Endothelial cell of umbilical vein (primary cell): Measurements from ENCODE around the gene SLC14A1.

Experiments used
- EZH2 ChIP-seq: IDR thresholded peaks from 2 replicates; pipeline ENCODE4 v1.6.1; 2012; ENCODE audit warnings: borderline replicate concordance, low read depth, mild to moderate bottlenecking, moderate library complexity, low read length, inconsistent platforms; ENCODE audit not compliant: severe bottlenecking
- FOS ChIP-seq: IDR thresholded peaks from 2 replicates; pipeline ENCODE4 v1.6.1; 2011; ENCODE audit warnings: mild to moderate bottlenecking, low read length, moderate library complexity, borderline replicate concordance; ENCODE audit not compliant: insufficient read depth
- GATA2 ChIP-seq: IDR thresholded peaks from 2 replicates; pipeline ENCODE4 v1.7.0; 2011; ENCODE audit warnings: low read depth, mild to moderate bottlenecking, moderate library complexity, mixed read lengths, low read length; ENCODE audit not compliant: insufficient read length, insufficient read depth
- POLR2A ChIP-seq: IDR thresholded peaks from 2 replicates; pipeline ENCODE4 v1.6.1; 2012; ENCODE audit warnings: low read depth, mild to moderate bottlenecking, control low read depth, low read length
- POLR2AphosphoS5 ChIP-seq: IDR thresholded peaks from 2 replicates; pipeline ENCODE4 v1.6.1; 2012; ENCODE audit warnings: low read depth, mild to moderate bottlenecking, control low read depth, low read length, moderate library complexity; ENCODE audit not compliant: insufficient read depth
- TF ChIP-seq, protein P1 (sequence below), 2 donors: IDR thresholded peaks; 1 replicate in 1 of 2; 2 replicates in 1 of 2; pipeline ENCODE4 v1.5.1; 2011; ENCODE audit warnings: low read length in 2 of 2, mild to moderate bottlenecking in 2 of 2, moderate library complexity in 2 of 2, control low read depth in 1 of 2, inconsistent platforms in 1 of 2, low read depth in 1 of 2; ENCODE audit not compliant: insufficient read depth in 1 of 2; ENCODE audit errors: extremely low read depth in 1 of 2
- TF ChIP-seq, protein P2 (sequence below): IDR thresholded peaks from 2 replicates; pipeline ENCODE4 v1.6.1; 2011; ENCODE audit not compliant: insufficient read depth, insufficient read length

DNA sequence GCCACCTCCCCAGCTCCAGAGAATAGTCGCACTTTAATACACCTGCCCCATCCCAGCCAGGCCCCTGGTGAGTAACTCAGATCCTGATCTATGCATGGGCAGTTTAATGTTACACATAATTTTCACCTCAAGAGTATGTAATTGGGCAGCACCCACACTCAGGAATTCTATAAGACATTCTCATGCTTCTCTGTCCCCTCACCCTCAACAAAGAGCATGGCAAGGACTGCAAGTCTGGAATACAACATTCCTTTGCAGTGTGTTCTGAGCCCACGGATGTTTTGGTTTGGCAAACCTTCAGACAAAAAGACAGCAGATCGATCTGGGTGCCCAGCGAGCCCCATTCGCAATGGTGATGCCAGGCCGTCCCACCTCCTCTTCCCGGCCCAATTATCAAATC lies 4.9 kb upstream of the SLC14A1 start:
- TF ChIP-seq POLR2A (no peak), POLR2AphosphoS5 (no peak), EZH2 (no peak), GATA2 (no peak), FOS (no peak)
- TF ChIP-seq, protein P1, sequence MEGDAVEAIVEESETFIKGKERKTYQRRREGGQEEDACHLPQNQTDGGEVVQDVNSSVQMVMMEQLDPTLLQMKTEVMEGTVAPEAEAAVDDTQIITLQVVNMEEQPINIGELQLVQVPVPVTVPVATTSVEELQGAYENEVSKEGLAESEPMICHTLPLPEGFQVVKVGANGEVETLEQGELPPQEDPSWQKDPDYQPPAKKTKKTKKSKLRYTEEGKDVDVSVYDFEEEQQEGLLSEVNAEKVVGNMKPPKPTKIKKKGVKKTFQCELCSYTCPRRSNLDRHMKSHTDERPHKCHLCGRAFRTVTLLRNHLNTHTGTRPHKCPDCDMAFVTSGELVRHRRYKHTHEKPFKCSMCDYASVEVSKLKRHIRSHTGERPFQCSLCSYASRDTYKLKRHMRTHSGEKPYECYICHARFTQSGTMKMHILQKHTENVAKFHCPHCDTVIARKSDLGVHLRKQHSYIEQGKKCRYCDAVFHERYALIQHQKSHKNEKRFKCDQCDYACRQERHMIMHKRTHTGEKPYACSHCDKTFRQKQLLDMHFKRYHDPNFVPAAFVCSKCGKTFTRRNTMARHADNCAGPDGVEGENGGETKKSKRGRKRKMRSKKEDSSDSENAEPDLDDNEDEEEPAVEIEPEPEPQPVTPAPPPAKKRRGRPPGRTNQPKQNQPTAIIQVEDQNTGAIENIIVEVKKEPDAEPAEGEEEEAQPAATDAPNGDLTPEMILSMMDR (IDR thresholded peaks at IDR 0.05; ENCODE audit: extremely low read depth in 1 of 2, insufficient read depth in 1 of 2, low read depth in 1 of 2, low read length in 2 of 2), result no peak
- TF ChIP-seq, protein P2, sequence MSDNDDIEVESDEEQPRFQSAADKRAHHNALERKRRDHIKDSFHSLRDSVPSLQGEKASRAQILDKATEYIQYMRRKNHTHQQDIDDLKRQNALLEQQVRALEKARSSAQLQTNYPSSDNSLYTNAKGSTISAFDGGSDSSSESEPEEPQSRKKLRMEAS, result no peak
